ENCODE measurements around the gene MBOAT7.

DNA sequence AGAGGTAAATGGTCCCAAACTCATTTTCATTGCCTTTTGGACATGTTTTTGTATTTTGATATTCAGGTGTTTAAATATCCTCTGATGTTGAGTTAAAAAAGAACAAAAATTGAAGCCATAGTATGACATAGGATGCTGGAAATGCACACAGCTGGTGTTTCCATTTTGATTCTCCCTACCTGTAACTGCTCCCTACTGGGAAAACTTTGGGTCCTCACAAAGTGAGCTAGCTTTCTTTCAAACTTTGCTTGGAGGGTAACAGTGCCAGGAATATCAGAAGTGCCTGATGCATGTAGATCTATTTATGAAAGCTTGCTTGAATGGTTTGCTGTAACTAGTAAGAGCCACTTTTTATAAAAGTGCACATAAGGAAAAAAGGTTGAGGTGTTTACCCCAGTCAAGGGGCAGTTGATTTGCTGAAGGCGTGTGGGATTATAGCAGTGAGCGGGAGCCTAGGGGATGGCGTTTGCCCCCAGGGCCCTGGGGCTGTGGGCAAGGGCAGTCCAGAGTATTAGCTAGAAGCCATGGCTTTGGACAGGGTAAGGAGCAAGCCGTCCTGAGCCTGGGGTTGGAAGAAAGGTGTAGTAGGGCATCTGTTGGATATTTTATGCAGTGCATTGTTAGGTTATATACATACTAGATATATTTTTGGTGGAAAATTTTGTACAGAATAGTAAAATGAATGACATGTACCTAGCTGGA lies 15.5 kb upstream of the MBOAT7 start:
- TF ChIP-seq, protein P1, sequence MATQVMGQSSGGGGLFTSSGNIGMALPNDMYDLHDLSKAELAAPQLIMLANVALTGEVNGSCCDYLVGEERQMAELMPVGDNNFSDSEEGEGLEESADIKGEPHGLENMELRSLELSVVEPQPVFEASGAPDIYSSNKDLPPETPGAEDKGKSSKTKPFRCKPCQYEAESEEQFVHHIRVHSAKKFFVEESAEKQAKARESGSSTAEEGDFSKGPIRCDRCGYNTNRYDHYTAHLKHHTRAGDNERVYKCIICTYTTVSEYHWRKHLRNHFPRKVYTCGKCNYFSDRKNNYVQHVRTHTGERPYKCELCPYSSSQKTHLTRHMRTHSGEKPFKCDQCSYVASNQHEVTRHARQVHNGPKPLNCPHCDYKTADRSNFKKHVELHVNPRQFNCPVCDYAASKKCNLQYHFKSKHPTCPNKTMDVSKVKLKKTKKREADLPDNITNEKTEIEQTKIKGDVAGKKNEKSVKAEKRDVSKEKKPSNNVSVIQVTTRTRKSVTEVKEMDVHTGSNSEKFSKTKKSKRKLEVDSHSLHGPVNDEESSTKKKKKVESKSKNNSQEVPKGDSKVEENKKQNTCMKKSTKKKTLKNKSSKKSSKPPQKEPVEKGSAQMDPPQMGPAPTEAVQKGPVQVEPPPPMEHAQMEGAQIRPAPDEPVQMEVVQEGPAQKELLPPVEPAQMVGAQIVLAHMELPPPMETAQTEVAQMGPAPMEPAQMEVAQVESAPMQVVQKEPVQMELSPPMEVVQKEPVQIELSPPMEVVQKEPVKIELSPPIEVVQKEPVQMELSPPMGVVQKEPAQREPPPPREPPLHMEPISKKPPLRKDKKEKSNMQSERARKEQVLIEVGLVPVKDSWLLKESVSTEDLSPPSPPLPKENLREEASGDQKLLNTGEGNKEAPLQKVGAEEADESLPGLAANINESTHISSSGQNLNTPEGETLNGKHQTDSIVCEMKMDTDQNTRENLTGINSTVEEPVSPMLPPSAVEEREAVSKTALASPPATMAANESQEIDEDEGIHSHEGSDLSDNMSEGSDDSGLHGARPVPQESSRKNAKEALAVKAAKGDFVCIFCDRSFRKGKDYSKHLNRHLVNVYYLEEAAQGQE (IDR thresholded peaks at IDR 0.05): no peak
- no peak for TF ChIP-seq GABPA (IDR thresholded peaks at IDR 0.05 in 1 of 2, conservative IDR thresholded peaks at IDR 0.05 in 1 of 2)
- TF ChIP-seq, protein P2, sequence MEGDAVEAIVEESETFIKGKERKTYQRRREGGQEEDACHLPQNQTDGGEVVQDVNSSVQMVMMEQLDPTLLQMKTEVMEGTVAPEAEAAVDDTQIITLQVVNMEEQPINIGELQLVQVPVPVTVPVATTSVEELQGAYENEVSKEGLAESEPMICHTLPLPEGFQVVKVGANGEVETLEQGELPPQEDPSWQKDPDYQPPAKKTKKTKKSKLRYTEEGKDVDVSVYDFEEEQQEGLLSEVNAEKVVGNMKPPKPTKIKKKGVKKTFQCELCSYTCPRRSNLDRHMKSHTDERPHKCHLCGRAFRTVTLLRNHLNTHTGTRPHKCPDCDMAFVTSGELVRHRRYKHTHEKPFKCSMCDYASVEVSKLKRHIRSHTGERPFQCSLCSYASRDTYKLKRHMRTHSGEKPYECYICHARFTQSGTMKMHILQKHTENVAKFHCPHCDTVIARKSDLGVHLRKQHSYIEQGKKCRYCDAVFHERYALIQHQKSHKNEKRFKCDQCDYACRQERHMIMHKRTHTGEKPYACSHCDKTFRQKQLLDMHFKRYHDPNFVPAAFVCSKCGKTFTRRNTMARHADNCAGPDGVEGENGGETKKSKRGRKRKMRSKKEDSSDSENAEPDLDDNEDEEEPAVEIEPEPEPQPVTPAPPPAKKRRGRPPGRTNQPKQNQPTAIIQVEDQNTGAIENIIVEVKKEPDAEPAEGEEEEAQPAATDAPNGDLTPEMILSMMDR (IDR thresholded peaks at IDR 0.05; ENCODE audit: low read depth, low read length, missing input control): no peak
